Fibroblast of the aortic adventitia (primary cell): ENCODE data around the gene VWA3A. TPM values are rescaled to one million over a fixed set of nuclear protein-coding genes. Genes with fewer than 3 reads are reported as not detected.
A peak's percentile ranks its signal among the peaks of the same experiment; 100 is the strongest.

ENCODE experiments used
- DNase-seq: peaks from one replicate; pipeline ENCODE4 v3.0.0-alpha.2; 2010; ENCODE audit warnings: low read depth
- H3K4me3 ChIP-seq: 2 replicates; pipeline ENCODE4 v1.5.1; 2011; ENCODE audit warnings: low read depth, mild to moderate bottlenecking, control low read depth, low read length, moderate library complexity
- total RNA-seq: library from RNA; depleted of rRNA; stranded (reverse); fragments of >200 nt; gene quantifications from 2 replicates; pipeline ENCODE4 v1.2.3, GENCODE V29; 2012; ENCODE audit warnings: low replicate concordance
- TF ChIP-seq, protein P1 (sequence below): IDR thresholded peaks from 2 replicates; pipeline ENCODE4 v1.5.1; 2011; ENCODE audit warnings: mild to moderate bottlenecking, low read length, control low read depth, inconsistent platforms; ENCODE audit not compliant: insufficient read depth

Gene VWA3A
- total RNA-seq, 1 donor = 0.18 TPM

DNA sequence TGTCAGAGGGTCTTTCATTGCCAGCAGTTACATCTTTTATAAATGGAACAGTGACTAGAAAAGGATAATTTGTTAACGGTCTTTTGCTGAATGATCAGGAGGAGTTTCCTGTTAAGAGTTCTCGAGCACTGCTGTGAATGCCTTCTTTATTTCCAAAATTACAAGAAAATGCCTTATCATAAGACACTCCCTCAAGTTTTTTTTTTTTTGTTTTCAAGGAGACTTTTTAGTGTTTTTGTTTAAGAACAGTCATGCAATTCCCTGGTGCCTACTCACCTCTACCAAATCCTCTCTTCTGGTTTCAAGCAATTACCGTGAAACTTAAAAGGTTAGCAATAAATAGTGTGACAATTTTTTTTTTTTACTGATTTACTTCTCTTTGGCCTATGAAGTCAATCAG is 19.0 kb upstream of the VWA3A start:
- no peak for DNase-seq
- H3K4me3 ChIP-seq = no peak overlapping the region
- TF ChIP-seq, protein P1, sequence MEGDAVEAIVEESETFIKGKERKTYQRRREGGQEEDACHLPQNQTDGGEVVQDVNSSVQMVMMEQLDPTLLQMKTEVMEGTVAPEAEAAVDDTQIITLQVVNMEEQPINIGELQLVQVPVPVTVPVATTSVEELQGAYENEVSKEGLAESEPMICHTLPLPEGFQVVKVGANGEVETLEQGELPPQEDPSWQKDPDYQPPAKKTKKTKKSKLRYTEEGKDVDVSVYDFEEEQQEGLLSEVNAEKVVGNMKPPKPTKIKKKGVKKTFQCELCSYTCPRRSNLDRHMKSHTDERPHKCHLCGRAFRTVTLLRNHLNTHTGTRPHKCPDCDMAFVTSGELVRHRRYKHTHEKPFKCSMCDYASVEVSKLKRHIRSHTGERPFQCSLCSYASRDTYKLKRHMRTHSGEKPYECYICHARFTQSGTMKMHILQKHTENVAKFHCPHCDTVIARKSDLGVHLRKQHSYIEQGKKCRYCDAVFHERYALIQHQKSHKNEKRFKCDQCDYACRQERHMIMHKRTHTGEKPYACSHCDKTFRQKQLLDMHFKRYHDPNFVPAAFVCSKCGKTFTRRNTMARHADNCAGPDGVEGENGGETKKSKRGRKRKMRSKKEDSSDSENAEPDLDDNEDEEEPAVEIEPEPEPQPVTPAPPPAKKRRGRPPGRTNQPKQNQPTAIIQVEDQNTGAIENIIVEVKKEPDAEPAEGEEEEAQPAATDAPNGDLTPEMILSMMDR = no peak

DNA sequence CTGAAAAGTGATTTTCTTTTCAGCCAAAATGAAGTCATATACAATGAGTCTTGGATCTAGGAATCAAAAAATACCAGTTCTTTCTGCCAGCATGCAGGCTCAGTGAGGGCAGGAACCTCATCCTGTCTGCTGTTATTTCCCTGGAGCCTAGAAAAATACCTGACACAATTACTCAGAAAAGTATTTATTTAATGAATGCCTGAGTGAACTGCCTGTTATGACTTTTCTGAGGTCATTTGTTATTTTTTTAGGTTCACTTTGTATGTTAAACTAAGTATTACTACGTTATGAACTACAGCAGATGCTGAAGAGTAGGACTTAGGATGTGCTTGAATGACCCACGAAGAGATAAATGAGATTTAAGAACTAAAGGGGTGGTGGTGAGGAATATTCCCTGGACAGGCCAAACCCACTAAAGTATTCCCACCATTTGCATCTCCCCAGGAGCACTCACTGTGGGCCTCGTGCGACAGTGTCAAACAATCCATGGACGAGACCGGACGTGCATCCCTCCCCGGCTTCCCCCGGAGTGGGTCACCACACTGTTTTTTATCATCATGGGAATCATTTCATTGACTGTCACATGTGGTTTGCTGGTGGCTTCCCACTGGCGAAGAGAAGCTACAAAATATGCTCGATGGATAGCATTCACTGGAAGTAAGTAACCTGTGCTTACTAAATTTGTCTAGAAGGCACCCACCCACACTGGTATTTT is 17.1 kb upstream of the VWA3A start:
- no peak overlapping the region for H3K4me3 ChIP-seq
- TF ChIP-seq, protein P1 = no peak
- no peak for DNase-seq

DNA sequence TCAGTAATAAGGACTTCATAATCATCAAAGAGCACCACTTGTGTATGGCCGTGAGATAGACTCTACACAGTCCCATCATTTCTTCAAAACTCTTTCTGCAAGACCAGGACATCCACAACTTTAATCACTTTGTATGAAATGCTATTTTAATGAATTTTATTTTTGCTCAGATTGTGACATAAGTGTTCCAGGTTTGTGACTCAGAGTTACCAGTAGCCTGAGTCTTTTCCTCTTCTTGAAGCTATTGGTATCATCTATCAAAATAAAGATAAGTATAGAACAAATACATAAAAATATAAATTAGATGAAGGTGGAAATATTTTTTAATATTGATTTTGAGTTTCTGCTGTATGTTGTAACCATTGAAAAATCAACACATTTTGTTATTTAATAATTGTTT is 16.6 kb upstream of the VWA3A start:
- TF ChIP-seq, protein P1 = no peak
- no peak for DNase-seq
- no peak overlapping the region for H3K4me3 ChIP-seq

DNA sequence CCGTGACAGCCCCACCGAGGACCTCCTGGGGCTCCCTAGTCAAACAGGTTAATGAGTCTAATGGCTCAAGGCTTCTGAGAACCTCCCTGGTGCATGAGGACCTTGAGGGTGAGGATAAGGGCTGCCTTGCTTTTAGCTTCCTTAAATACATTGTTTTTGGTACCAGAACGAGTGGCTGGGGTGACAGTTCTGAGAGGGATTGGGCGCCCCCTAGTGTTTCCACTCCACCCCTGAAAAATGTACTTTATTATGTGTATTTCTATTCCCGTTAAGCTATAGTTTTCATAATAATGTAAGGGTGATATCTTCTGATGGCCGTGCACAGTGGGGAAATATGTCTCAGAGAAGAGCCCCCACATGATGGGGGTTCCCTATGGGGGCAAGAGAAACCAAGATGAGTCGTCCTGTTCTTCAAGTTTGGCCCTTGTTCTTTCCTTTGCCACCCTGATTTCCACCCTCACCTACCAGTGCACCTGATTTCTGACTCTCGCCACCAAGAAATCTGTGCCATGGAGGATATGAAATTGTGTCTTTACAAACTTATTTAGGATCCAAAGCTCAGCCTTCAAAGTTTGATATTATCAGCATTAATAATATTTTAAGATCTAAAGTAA is 14.5 kb upstream of the VWA3A start:
- TF ChIP-seq, protein P1 = peak; percentile 80
- peak; percentile 74 for DNase-seq
- H3K4me3 ChIP-seq = no peak overlapping the region

DNA sequence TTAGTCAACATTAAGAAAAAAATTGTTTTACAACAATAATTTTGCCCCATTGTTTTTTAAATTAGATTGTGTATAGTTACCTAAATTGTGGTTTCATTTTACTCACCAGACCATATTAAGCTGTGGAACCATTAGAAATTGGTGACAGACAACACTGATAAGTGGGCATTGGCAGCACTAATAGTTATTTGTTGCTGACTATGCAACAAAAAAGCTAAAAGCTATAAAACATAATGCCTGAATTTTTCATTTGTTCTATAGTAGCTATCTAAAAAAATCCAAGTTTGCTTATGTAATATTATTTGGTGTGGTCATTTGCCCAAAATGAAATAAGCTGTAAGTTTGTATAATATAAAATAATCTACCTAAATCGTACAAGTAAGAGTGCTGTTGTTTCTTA is 13.7 kb upstream of the VWA3A start:
- no peak overlapping the region for H3K4me3 ChIP-seq
- TF ChIP-seq, protein P1 = no peak
- no peak for DNase-seq

DNA sequence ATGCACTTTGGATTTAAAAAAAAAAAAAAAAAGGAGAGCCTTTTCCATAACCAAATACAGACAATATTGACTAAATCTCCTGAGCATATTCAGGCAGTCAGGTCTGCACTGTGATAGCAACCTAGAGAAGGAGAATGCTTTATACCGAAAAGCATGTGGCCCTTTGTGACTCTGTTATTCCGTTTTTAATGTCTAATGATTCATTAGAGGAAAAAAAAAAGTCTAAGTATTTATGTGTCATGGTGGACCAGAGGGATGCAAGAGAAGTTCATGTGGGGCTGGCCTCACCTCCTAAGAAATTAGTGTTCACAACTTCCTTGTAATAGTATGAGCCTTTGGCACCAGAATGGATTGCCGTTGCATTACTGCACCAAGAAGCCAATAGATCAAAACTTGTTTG is 11.3 kb upstream of the VWA3A start:
- H3K4me3 ChIP-seq = no peak overlapping the region
- no peak for DNase-seq
- TF ChIP-seq, protein P1 = no peak
